Fibroblast of pulmonary artery (primary cell): ENCODE data around the gene SGK1.
A peak's percentile ranks its signal among the peaks of the same experiment; 100 is the strongest.

Experiments used
- DNase-seq: peaks from one replicate; pipeline ENCODE4 v3.0.0-alpha.2; 2010; ENCODE audit warnings: low read depth
- H3K4me3 ChIP-seq: replicated peaks from 2 replicates; pipeline ENCODE4 v1.5.1; 2011; ENCODE audit warnings: low read depth, mild to moderate bottlenecking, control low read depth, low read length, moderate library complexity
- TF ChIP-seq, protein P1 (sequence below): IDR thresholded peaks from 2 replicates; pipeline ENCODE4 v1.5.1; 2011; ENCODE audit warnings: mild to moderate bottlenecking, control low read depth, low read length, inconsistent platforms; ENCODE audit errors: missing control alignments

Gene SGK1

DNA sequence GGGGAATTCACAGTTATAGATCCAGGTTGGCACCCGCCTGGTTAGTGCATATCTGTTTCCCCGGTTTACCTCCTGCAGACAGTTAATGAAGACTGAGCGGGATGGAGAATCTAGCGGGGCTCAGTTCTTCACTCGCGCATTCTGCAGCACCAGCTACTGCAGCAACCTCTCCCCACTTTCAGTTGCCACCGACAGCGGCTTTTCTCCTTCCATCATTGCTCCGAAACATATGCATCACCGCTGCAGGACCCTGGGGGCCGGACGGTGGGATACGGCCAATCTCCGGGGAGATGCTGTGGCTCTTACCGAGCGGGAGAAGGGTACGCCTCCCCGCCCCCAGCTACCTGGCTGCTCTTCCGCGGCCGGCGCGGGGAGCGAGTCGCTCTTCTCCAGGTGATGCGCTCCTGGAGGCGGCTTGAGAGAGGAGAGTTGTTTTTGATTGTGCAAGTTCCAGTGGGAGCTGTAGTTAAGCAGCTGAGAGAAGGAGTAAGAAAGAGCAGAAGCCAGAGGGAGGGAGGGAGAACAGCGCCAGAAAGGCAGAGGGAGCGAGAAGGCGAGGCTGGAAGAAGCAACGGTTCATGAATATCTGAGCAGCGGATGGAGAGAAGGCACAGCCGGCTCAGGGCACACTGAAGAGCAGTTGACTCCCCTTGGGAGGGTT is at the start of gene SGK1:
SGK1 (minus strand) TSS at position 642 of the 661 bp plus-strand sequence. CDS start 652 bp downstream, outside the sequence.
- peak; percentile 72 for DNase-seq
- TF ChIP-seq, protein P1, sequence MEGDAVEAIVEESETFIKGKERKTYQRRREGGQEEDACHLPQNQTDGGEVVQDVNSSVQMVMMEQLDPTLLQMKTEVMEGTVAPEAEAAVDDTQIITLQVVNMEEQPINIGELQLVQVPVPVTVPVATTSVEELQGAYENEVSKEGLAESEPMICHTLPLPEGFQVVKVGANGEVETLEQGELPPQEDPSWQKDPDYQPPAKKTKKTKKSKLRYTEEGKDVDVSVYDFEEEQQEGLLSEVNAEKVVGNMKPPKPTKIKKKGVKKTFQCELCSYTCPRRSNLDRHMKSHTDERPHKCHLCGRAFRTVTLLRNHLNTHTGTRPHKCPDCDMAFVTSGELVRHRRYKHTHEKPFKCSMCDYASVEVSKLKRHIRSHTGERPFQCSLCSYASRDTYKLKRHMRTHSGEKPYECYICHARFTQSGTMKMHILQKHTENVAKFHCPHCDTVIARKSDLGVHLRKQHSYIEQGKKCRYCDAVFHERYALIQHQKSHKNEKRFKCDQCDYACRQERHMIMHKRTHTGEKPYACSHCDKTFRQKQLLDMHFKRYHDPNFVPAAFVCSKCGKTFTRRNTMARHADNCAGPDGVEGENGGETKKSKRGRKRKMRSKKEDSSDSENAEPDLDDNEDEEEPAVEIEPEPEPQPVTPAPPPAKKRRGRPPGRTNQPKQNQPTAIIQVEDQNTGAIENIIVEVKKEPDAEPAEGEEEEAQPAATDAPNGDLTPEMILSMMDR = no peak
- peak within 1 kb of the TSS; percentile 65 for H3K4me3 ChIP-seq

DNA sequence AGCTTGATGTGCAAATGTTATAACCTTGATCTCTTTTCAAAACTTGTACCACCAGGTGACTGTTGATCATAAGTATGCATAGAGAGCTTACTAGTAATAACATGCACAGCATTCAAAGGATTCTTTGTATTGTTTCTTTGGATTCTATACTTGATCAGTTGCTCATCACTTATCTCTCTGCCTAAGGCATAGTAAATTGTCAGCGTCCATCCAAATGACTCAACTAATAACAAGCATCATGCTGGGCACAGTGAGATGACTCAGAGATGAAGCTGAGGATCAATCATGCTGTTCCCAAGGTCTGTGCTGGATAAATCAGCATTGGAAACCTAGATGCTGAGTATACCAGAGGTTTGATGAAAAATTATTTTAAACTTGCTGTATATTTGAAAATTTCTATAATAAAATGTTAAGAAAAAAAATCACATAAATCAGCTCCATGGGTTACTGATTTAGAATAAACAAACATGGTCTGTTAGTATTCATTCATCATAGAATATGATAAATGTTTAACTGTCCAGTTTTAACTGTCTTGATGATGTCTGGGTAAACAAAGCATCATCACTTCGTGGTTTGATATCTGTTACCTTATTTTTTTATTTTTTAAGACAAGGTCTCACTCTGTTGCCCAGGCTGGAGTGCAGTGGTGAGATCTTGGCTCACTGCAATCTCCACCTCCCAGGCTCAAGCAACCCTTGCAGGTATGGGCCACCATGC is 45.6 kb upstream of the SGK1 start:
- TF ChIP-seq, protein P1 = no peak
- DNase-seq = peak; percentile 51
- no peak overlapping the region for H3K4me3 ChIP-seq

DNA sequence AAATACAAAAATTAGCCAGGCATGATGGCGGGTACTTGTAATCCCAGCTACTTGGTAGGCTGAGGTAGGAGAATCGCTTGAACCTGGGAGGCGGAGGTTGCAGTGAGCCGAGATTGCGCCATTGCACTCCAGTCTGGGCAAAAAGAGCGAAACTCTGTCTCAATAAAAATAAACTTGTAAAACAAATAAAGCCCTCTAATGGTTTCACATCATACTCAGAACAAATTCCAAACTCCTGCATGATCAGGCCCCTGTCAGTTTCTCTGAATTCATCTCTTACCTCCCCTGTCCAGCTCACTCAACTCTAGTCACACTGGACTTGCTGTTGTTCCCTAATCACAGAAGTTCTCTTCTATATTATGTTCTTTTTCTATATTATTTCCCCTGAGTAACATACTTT is 43.1 kb upstream of the SGK1 start:
- H3K4me3 ChIP-seq = no peak overlapping the region
- no peak for DNase-seq
- TF ChIP-seq, protein P1 = no peak

DNA sequence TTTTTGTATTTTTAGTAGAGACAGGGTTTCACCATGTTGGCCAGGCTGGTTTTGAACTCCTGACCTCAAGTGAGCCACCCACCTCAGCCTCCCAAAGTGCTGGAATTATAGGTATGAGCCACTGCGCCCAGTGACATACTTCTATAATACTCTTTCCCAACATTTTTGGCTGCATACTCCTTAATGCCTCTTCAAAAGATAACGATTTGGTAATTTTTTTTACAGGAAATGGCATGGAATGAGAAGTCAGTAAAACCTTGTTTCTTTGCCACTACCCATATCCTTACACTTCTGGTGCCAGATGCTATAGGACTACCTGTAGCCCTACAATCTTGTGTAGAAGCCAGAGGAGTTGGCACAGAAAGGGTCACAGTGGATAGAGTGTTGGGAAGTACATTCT is 41.4 kb upstream of the SGK1 start:
- no peak overlapping the region for H3K4me3 ChIP-seq
- peak; percentile 74 for DNase-seq
- TF ChIP-seq, protein P1 = no peak

DNA sequence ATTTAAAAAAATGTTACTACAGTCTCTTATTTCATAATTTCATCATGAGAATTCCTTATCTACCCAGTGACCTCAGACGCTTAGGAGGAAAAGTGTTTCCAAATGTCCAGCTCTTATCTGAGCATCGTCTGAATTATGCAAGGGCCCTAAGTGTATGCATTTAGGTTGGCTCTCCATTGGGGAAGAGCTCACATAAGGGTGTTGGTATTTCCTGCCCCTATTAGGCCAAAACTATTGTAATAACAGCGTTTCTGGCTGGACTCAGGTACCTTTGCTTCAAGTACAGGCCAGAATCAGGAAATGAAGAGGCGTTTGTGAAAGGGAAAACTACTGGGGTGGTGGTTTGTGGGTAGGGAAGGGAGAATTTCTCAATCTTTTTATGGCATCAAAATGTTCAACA is 40.4 kb upstream of the SGK1 start:
- no peak overlapping the region for H3K4me3 ChIP-seq
- peak; percentile 99 for DNase-seq
- TF ChIP-seq, protein P1 = no peak

DNA sequence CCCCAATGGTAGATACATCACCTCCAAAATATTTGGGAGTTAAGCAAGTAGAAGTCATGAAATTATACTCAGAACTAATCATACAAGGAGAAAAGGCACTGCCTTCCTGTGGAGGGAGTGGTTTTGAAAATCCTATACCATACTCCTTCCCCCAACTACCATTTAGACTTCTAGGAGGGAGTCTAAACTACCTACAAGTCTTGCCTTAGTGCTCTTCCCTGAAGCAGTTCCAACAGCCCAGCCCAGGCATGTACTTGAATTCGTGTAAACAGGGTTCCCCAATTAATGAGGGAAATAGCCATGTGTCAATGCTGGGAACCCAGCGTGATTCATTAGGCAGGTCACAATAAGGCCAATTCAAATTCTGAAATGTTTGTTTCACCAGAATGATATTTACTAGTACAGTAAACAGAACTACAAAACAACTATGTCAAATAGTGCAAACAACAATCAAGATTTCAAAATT is 39.1 kb upstream of the SGK1 start:
- no peak for DNase-seq
- TF ChIP-seq, protein P1 = no peak
- H3K4me3 ChIP-seq = no peak overlapping the region
